ENCODE data around the gene SLC39A3.

DNA sequence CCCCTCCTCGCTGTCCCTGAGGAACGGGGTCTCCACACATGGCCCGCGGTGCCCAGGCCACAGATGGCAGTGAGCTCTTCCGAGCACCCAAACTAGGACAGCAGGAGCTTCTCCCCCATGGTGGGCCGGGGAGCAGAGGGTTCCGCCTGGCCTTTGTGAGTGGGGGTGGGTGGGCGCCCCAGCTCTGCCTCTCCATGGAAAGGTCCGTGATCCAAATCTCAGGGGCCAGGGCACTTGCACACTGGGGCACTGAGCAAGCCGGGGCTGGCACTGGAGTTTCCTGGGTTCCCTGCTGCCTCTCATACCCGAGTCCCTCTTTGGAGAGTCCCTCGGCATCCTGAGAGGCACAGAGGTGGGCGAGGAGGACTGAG, 16.5 kb downstream of the SLC39A3 start:
- TF ChIP-seq, protein P1, sequence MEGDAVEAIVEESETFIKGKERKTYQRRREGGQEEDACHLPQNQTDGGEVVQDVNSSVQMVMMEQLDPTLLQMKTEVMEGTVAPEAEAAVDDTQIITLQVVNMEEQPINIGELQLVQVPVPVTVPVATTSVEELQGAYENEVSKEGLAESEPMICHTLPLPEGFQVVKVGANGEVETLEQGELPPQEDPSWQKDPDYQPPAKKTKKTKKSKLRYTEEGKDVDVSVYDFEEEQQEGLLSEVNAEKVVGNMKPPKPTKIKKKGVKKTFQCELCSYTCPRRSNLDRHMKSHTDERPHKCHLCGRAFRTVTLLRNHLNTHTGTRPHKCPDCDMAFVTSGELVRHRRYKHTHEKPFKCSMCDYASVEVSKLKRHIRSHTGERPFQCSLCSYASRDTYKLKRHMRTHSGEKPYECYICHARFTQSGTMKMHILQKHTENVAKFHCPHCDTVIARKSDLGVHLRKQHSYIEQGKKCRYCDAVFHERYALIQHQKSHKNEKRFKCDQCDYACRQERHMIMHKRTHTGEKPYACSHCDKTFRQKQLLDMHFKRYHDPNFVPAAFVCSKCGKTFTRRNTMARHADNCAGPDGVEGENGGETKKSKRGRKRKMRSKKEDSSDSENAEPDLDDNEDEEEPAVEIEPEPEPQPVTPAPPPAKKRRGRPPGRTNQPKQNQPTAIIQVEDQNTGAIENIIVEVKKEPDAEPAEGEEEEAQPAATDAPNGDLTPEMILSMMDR (IDR thresholded peaks at IDR 0.05): no peak
- TF ChIP-seq EP300 (IDR thresholded peaks at IDR 0.05) (no peak), POLR2A (IDR thresholded peaks at IDR 0.05) (no peak), POLR2AphosphoS5 (IDR thresholded peaks at IDR 0.05) (no peak)

Measured in sigmoid colon (tissue), 4 donors.